ENCODE results near the gene EYS. TPM values are rescaled to one million over a fixed set of nuclear protein-coding genes. Genes with fewer than 3 reads are reported as not detected.

EYS gene
- under 0.01 TPM in 2 replicates for total RNA-seq

GRCh38 chr6:65707126-65707826 is at the start of gene EYS:
Gene EYS, minus strand, starts transcription at chr6:65707226. Its CDS starts 211,816 bp downstream, at chr6:65495410.

All from regular cardiac myocyte (primary cell).